ENCODE measurements around the gene PADI3. TPM values are rescaled to one million over a fixed set of nuclear protein-coding genes. Genes with fewer than 3 reads are reported as not detected.

PADI3 gene
- total and polyA plus RNA-seq, 9 of the 15 experiments (the other 6 are each of a cell fraction or from before 2014, with no cell fraction given) = not detected

DNA sequence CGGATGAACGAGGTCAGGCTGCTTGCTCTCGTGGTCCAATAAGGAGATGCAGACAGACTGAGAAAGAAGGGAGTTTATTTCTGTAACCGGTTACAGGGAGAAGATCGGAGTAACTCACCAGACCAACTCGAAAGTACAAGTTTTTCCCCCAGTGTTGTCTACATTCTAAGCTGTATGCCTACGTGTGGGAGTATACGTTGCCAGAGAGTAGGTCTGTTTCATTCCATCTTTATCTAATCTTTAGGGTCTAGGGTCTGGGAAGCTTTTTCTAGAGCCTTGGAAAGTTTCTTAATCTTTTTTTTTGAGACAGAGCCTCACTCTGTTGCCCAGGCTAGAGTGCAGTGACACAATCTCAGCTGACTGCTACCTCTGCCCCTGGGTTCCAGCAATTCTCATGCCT lies 48.7 kb upstream of the PADI3 start (continued):
- TF ChIP-seq, protein P1, sequence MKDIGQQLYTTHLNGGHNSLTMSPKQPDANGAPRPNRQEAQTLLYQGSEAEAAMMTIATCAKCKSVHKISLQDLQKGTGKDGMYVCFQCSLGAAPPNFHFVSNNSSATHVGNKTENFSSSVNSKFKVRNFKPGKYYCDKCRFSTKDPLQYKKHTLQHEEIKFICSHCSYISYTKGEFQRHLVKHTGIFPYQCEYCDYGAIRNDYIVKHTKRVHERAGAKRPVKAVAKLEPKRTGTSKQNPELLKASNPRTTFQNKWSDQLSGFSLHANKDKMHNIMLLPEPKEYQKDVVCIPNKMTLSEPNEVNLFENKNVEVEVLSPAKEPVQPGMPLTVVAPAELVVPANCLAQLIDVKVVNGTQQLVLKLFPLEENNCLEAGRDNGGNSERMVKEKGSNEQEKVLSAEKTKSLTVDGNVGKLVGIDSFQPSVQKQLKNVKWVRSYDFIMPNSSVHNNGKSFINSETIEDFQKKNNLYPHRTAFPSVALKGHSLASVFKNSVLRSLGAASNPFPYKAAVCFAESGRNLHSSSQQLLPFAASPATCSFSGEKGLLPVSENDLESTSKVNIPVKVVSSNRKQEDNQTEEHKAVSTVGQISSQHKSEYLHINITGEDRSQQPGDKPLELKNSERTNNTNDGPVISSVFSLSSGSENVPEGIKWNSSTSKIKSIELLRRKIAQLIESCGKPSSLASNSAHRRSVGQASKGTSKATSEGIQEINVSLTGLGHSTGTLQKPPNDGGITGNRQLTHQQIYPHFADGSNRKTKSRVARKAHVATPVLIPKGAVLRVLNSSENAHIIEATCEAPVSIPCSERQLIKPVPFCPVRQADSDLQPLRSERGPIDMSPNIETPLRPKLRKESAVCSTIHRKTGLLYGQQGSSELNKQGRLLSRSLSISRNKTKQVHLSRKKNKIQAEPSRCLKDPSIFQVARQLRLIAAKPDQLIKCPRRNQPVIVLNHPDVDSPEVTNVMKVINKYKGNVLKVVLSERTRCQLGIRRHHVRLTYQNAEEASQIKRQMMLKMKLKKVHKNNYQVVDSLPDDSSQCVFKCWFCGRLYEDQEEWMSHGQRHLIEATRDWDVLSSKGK (CRISPR knock-in tag; IDR thresholded peaks at IDR 0.05) = no peak
- TF ChIP-seq TRIM24 (IDR thresholded peaks at IDR 0.05) (no peak), ZNF699 (CRISPR knock-in tag; IDR thresholded peaks at IDR 0.05; ENCODE audit: insufficient replicate concordance) (no peak)
- TF ChIP-seq, protein P2, sequence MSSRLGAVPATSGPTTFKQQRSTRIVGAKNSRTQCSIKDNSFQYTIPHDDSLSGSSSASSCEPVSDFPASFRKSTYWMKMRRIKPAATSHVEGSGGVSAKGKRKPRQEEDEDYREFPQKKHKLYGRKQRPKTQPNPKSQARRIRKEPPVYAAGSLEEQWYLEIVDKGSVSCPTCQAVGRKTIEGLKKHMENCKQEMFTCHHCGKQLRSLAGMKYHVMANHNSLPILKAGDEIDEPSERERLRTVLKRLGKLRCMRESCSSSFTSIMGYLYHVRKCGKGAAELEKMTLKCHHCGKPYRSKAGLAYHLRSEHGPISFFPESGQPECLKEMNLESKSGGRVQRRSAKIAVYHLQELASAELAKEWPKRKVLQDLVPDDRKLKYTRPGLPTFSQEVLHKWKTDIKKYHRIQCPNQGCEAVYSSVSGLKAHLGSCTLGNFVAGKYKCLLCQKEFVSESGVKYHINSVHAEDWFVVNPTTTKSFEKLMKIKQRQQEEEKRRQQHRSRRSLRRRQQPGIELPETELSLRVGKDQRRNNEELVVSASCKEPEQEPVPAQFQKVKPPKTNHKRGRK (tag; IDR thresholded peaks at IDR 0.05) = no peak

DNA sequence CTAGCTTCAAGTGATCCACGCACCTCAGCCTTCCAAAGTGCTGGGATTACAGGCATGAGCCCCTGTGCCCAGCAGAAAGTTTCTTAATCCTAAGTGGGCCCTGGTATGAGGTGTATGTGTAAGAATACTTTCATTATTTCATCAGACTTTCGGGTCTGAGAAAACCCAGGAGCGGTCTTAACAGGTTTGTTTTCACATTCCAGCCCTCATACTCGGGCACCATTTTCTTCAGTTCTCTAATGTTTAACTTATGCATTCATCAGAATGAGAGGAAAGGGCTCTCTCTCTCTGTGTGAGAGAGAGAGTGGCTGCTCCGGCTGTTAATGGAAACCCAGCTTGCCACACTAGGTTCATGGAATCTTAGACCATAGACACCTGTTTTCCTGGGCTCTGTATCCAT lies 48.1 kb upstream of the PADI3 start:
- Histone ChIP-seq H3K79me2 (ENCODE audit: control insufficient read depth, insufficient read depth, low read length) (no peaks in the 10 kb centered on the region), H3K27me3 (ENCODE audit: control insufficient read depth in 2 of 2, insufficient read depth in 2 of 2, low read length in 2 of 2) (peaks cover 15 to 49% of the 10 kb centered on the region in 2 experiments; a peak in 4 of 5 replicates), H2AFZ (ENCODE audit: low read depth, low read length) (no peak overlapping the region), H3K4me1 (replicated peaks in 1 of 2; ENCODE audit: control insufficient read depth in 2 of 2, insufficient read depth in 2 of 2, low read length in 2 of 2) (no peaks in the 10 kb centered on the region), H4K20me1 (replicated peaks; ENCODE audit: control insufficient read depth, insufficient read depth, low read length) (peaks cover 6% of the 10 kb centered on the region; the same call in 1 of the 2 replicates), H3K4me3 (no peak overlapping the region), H3K9me1 (ENCODE audit: control insufficient read depth, insufficient read depth, low read length) (no peaks in the 10 kb centered on the region), H3K9ac (ENCODE audit: insufficient read depth in 1 of 2, low read depth in 2 of 2, low read length in 2 of 2) (no peak overlapping the region), H3K9me3 (replicated peaks; ENCODE audit: control insufficient read depth, insufficient read depth, low read depth, low read length) (no peaks in the 10 kb centered on the region), H3K27ac (ENCODE audit: extremely low read depth, low read depth, low read length) (no peak overlapping the region), H3K4me2 (ENCODE audit: insufficient read depth, low read length) (no peak overlapping the region), H3K36me3 (ENCODE audit: control insufficient read depth, insufficient read depth, low read length) (no peaks in the 10 kb centered on the region)
- CTCF ChIA-PET (ENCODE audit: low intra/inter-chr PET ratio) = interaction anchor here (0.6 kb wide), 1 partner anchor 26 kb away, joined by 4 read pairs; no protein-coding TSS in a partner anchor
- WGBS (ENCODE audit: insufficient coverage, low coverage, missing lambda C conversion rate) = 2% methylated on average over 5 of the region's 5 CpGs
- intact Hi-C loops (cut with micrococcal nuclease) = no loop called here
- no TSS peak for BruUV-seq (replicated peaks)
- POLR2A ChIA-PET = interaction anchor here (0.7 to 1.5 kb wide), 3 partner anchors 10 to 14 kb away, joined by 3 to 5 read pairs (median 3); no protein-coding TSS in a partner anchor
- in situ Hi-C loops (cut with MboI) = no loop called here
- DNase-seq (ENCODE audit: extremely low read depth in 1 of 4, low spot score in 3 of 4) = no peak
- FAIRE-seq = no peak
- no peak for ATAC-seq
- TF ChIP-seq, protein P3, sequence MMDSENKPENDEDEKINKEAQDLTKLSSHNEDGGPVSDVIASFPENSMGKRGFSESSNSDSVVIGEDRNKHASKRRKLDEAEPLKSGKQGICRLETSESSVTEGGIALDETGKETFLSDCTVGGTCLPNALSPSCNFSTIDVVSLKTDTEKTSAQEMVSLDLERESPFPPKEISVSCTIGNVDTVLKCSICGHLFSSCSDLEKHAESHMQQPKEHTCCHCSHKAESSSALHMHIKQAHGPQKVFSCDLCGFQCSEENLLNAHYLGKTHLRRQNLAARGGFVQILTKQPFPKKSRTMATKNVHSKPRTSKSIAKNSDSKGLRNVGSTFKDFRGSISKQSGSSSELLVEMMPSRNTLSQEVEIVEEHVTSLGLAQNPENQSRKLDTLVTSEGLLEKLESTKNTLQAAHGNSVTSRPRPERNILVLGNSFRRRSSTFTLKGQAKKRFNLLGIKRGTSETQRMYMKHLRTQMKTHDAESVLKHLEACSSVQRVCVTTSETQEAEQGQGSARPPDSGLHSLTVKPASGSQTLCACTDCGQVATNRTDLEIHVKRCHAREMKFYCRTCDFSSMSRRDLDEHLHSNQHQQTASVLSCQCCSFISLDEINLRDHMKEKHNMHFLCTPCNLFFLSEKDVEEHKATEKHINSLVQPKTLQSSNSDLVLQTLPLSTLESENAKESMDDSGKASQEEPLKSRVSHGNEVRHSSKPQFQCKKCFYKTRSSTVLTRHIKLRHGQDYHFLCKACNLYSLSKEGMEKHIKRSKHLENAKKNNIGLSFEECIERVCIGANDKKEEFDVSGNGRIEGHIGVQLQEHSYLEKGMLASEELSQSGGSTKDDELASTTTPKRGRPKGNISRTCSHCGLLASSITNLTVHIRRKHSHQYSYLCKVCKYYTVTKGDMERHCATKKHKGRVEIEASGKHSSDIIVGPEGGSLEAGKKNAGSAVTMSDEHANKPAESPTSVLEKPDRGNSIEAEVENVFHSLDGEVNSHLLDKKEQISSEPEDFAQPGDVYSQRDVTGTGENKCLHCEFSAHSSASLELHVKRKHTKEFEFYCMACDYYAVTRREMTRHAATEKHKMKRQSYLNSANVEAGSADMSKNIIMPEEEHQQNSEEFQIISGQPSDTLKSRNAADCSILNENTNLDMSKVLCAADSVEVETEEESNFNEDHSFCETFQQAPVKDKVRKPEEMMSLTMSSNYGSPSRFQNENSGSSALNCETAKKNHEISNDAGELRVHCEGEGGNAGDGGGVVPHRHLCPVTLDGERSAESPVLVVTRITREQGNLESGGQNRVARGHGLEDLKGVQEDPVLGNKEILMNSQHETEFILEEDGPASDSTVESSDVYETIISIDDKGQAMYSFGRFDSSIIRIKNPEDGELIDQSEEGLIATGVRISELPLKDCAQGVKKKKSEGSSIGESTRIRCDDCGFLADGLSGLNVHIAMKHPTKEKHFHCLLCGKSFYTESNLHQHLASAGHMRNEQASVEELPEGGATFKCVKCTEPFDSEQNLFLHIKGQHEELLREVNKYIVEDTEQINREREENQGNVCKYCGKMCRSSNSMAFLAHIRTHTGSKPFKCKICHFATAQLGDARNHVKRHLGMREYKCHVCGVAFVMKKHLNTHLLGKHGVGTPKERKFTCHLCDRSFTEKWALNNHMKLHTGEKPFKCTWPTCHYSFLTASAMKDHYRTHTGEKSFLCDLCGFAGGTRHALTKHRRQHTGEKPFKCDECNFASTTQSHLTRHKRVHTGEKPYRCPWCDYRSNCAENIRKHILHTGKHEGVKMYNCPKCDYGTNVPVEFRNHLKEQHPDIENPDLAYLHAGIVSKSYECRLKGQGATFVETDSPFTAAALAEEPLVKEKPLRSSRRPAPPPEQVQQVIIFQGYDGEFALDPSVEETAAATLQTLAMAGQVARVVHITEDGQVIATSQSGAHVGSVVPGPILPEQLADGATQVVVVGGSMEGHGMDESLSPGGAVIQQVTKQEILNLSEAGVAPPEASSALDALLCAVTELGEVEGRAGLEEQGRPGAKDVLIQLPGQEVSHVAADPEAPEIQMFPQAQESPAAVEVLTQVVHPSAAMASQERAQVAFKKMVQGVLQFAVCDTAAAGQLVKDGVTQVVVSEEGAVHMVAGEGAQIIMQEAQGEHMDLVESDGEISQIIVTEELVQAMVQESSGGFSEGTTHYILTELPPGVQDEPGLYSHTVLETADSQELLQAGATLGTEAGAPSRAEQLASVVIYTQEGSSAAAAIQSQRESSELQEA (IDR thresholded peaks at IDR 0.05; ENCODE audit: low read depth) = no peak
- TF ChIP-seq KHSRP (IDR thresholded peaks at IDR 0.05) (no peak), KDM5B (IDR thresholded peaks at IDR 0.05; ENCODE audit: insufficient replicate concordance, low read depth, low read length) (no peak)
